Epithelial cell of proximal tubule (primary cell): ENCODE data around the gene A2ML1. TPM values are rescaled to one million over a fixed set of nuclear protein-coding genes. Genes with fewer than 3 reads are reported as not detected.
A peak's percentile ranks its signal among the peaks of the same experiment; 100 is the strongest.

Source experiments
- DNase-seq: peaks from one replicate; pipeline ENCODE4 v3.0.0-alpha.2; 2011; ENCODE audit warnings: low read depth
- H3K4me3 ChIP-seq: 2 replicates; pipeline ENCODE4 v1.5.1; 2011; ENCODE audit warnings: low read depth, mild to moderate bottlenecking, low read length
- CTCF ChIP-seq: conservative IDR thresholded peaks from 2 replicates; pipeline ENCODE4 v1.5.1; 2012; ENCODE audit warnings: low read depth, mild to moderate bottlenecking, low read length
- total RNA-seq: library from RNA; depleted of rRNA; stranded (reverse); fragments of >200 nt; gene quantifications from 2 replicates; pipeline ENCODE4 v1.2.3, GENCODE V29; 2015

Gene A2ML1
- total RNA-seq, 1 donor from 2014 or later = not detected

DNA sequence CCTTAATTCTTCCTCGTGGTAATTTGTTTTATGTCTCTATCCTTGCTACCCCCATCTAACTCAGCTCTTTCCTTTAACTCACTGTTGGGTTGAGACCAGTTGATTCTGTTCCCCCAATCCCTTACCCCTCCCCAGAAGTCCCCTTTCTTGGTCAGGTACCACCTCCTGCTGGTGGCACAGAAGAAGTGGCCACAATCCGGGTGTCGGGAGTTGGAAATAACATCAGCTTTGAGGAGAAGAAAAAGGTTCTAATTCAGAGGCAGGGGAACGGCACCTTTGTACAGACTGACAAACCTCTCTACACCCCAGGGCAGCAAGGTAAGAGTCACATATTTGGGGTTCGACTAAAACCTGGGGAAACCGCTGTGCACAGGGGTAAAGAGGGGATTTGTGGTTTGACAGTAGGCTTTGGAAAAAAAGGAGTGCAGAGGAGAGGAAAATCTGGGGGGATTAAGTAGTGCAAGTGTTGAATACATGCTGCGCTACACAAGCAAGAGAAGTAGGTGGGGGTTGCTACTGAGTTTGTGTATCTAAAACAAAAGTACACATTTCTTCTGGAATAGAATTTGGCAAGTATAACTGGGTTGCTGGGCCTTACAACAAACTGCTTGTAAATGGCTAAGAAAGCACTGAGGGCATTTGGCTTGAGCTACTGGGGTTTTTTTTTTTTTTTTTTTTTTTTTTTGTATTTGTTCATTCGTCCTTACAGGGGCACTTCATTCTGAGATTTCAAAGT, 1.3 kb downstream of the A2ML1 start:
- no peak overlapping the region for H3K4me3 ChIP-seq
- no peak for DNase-seq
- TF ChIP-seq CTCF = peak; percentile 57

GRCh38 chr12:8827551-8828256, 5.3 kb downstream of the A2ML1 start:
- no peak overlapping the region for H3K4me3 ChIP-seq
- DNase-seq = no peak
- TF ChIP-seq CTCF = no peak

GRCh38 chr12:8828257-8829124, 6.1 kb downstream of the A2ML1 start:
- no peak for TF ChIP-seq CTCF
- H3K4me3 ChIP-seq = no peak overlapping the region
- no peak for DNase-seq

DNA sequence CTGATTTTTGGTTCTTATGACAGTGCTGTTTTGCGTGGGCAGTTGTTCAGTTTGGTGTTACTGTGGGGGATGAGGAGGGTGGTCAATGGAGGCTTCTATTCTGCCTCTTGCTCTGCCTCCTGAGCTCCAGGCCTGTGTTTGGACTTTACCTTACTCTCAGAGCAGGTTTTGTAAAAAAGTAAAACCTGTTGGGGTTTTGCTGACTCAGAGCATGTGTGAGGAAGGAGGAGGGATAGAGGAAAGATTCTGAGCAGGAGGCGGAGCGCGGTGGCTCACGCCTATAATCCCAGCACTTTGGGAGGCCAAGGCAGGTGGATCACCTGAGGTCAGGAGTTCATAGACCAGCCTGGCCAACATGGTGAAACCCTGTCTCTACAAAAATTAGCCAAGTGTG, 6.7 kb downstream of the A2ML1 start:
- no peak for DNase-seq

DNA sequence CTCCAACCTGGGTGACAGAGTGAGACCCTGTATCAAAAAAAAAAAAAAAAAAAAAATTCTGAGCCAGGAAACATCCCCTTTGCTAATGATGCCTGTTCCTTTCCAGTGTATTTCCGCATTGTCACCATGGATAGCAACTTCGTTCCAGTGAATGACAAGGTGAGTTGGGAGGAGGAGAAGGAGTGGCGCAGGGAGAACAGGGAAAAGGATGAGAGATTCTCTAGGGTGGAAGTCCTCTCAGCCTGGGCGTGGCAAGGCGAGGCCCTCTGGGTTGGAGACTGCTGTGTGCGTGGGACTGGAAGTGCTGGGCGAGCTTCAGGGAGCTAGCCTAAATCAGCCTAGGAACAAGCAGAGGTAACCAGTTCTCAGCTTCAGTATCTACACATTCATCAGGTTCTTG, 7.2 kb downstream of the A2ML1 start:
- DNase-seq = no peak
- TF ChIP-seq CTCF = no peak
- no peak overlapping the region for H3K4me3 ChIP-seq

More for the DNA sequence above, 6.7 kb downstream of the A2ML1 start:
- TF ChIP-seq CTCF = no peak
- no peak overlapping the region for H3K4me3 ChIP-seq

- DNase-seq = no peak
- no peak for TF ChIP-seq CTCF
- no peak overlapping the region for H3K4me3 ChIP-seq
Observed at GRCh38 chr12:8831116-8831515, 8.7 kb downstream of the A2ML1 start.
